Measurements from ENCODE around the gene OR6C2.
"Not testable (repeated sequence)": the region's sequence is repeated elsewhere in the genome, so short reads cannot be mapped to it uniquely, and the experiment has no call there.

Gene OR6C2

GRCh38 chr12:55479136-55479535, 35.3 kb downstream of the OR6C2 start:
- not testable (repeated sequence) for H3K36me3 ChIP-seq (ENCODE audit: insufficient read depth, low read length); H3K27me3 ChIP-seq (ENCODE audit: control insufficient read depth, insufficient read depth, low read length); H3K4me3 ChIP-seq (ENCODE audit: low read length); H3K4me1 ChIP-seq (ENCODE audit: control insufficient read depth, insufficient read depth, low read length); H3K4me2 ChIP-seq (ENCODE audit: low read length); H3K9me3 ChIP-seq (replicated peaks; ENCODE audit: low read length); H3K9ac ChIP-seq (ENCODE audit: low read depth, low read length)

- H3K36me3 ChIP-seq (ENCODE audit: insufficient read depth, low read length); H3K27me3 ChIP-seq (ENCODE audit: control insufficient read depth, insufficient read depth, low read length); H3K4me2 ChIP-seq (ENCODE audit: low read length); H3K4me3 ChIP-seq (ENCODE audit: low read length); H3K9ac ChIP-seq (ENCODE audit: low read depth, low read length); H3K9me3 ChIP-seq (replicated peaks; ENCODE audit: low read length); H3K4me1 ChIP-seq (ENCODE audit: control insufficient read depth, insufficient read depth, low read length): not testable (repeated sequence)
These were observed 40.4 kb downstream of the OR6C2 start for GRCh38 chr12:55484284-55484683.

- H3K36me3 ChIP-seq (ENCODE audit: insufficient read depth, low read length): no peaks in the 10 kb centered on the region
- no peak within 1 kb of the TSS for H3K4me3 ChIP-seq (ENCODE audit: low read length)
- H3K9ac ChIP-seq (ENCODE audit: low read depth, low read length): no peak within 1 kb of the TSS
- no peaks in the 10 kb centered on the region for H3K27me3 ChIP-seq (ENCODE audit: control insufficient read depth, insufficient read depth, low read length)
- H3K4me2 ChIP-seq (ENCODE audit: low read length): no peak within 1 kb of the TSS
- no peaks in the 10 kb centered on the region for H3K4me1 ChIP-seq (ENCODE audit: control insufficient read depth, insufficient read depth, low read length)
- no peaks in the 10 kb centered on the region for H3K9me3 ChIP-seq (replicated peaks; ENCODE audit: low read length)
These were observed 48.2 kb downstream of the OR6C2 start, which contains the start of gene OR6C68 for GRCh38 chr12:55492078-55492477. OR6C68 (plus strand) TSS chr12:55492378; CDS start chr12:55492378, 0 bp downstream.

- H3K27me3 ChIP-seq (ENCODE audit: control insufficient read depth, insufficient read depth, low read length): no peaks in the 10 kb centered on the region
- no peaks in the 10 kb centered on the region for H3K4me1 ChIP-seq (ENCODE audit: control insufficient read depth, insufficient read depth, low read length)
- no peak overlapping the region for H3K4me2 ChIP-seq (ENCODE audit: low read length)
- H3K36me3 ChIP-seq (ENCODE audit: insufficient read depth, low read length): no peaks in the 10 kb centered on the region
- H3K4me3 ChIP-seq (ENCODE audit: low read length): no peak overlapping the region
- no peak overlapping the region for H3K9ac ChIP-seq (ENCODE audit: low read depth, low read length)
- H3K9me3 ChIP-seq (replicated peaks; ENCODE audit: low read length): no peaks in the 10 kb centered on the region
These were observed 51.6 kb downstream of the OR6C2 start for GRCh38 chr12:55495490-55495889.

- Histone ChIP-seq H3K9ac (ENCODE audit: low read depth, low read length) (no peak overlapping the region), H3K4me2 (ENCODE audit: low read length) (no peak overlapping the region), H3K27me3 (ENCODE audit: control insufficient read depth, insufficient read depth, low read length) (no peaks in the 10 kb centered on the region), H3K9me3 (replicated peaks; ENCODE audit: low read length) (no peaks in the 10 kb centered on the region), H3K4me1 (ENCODE audit: control insufficient read depth, insufficient read depth, low read length) (no peaks in the 10 kb centered on the region), H3K36me3 (ENCODE audit: insufficient read depth, low read length) (no peaks in the 10 kb centered on the region), H3K4me3 (ENCODE audit: low read length) (no peak overlapping the region)
These were observed 55.4 kb downstream of the OR6C2 start for GRCh38 chr12:55499231-55499630.

- Histone ChIP-seq H3K4me1 (ENCODE audit: control insufficient read depth, insufficient read depth, low read length) (no peaks in the 10 kb centered on the region), H3K9ac (ENCODE audit: low read depth, low read length) (no peak overlapping the region), H3K36me3 (ENCODE audit: insufficient read depth, low read length) (no peaks in the 10 kb centered on the region), H3K27me3 (ENCODE audit: control insufficient read depth, insufficient read depth, low read length) (no peaks in the 10 kb centered on the region), H3K4me2 (ENCODE audit: low read length) (no peak overlapping the region), H3K9me3 (replicated peaks; ENCODE audit: low read length) (no peaks in the 10 kb centered on the region), H3K4me3 (ENCODE audit: low read length) (no peak overlapping the region)
These were observed 56.0 kb downstream of the OR6C2 start for GRCh38 chr12:55499810-55500252.

GRCh38 chr12:55501601-55502000, 57.7 kb downstream of the OR6C2 start:
- Histone ChIP-seq H3K27me3 (ENCODE audit: control insufficient read depth, insufficient read depth, low read length) (no peaks in the 10 kb centered on the region), H3K36me3 (ENCODE audit: insufficient read depth, low read length) (no peaks in the 10 kb centered on the region), H3K4me3 (ENCODE audit: low read length) (no peak overlapping the region), H3K9me3 (replicated peaks; ENCODE audit: low read length) (no peaks in the 10 kb centered on the region), H3K4me2 (ENCODE audit: low read length) (no peak overlapping the region), H3K9ac (ENCODE audit: low read depth, low read length) (no peak overlapping the region), H3K4me1 (ENCODE audit: control insufficient read depth, insufficient read depth, low read length) (no peaks in the 10 kb centered on the region)
